Large intestine (tissue), 3 donors: ENCODE measurements around the gene PDE1A. TPM values are rescaled to one million over a fixed set of nuclear protein-coding genes. Genes with fewer than 3 reads are reported as not detected.

Experiments
- DNase-seq, 2 donors: peaks; one replicate each; pipeline versions ENCODE4 v3.0.0 to v3.0.0-alpha.2; 2013
- H3K27ac ChIP-seq: one replicate; pipeline ENCODE4 v1.5.1; 2013; ENCODE audit warnings: low read length
- H3K27me3 ChIP-seq: 2 replicates; pipeline ENCODE4 v1.6.1; 2013; ENCODE audit warnings: low read length; ENCODE audit not compliant: control insufficient read depth, insufficient read depth
- H3K36me3 ChIP-seq: 2 replicates; pipeline ENCODE4 v1.6.1; 2013; ENCODE audit warnings: low read length; ENCODE audit not compliant: control insufficient read depth, insufficient read depth
- H3K4me1 ChIP-seq: one replicate; pipeline ENCODE4 v1.6.1; 2013; ENCODE audit warnings: low read length; ENCODE audit not compliant: control insufficient read depth, insufficient read depth
- H3K4me3 ChIP-seq: one replicate; pipeline ENCODE4 v1.5.1; 2013; ENCODE audit warnings: low read length
- H3K9me3 ChIP-seq: one replicate; pipeline ENCODE4 v1.6.1; 2013; ENCODE audit warnings: mild to moderate bottlenecking, low read depth, low read length, moderate library complexity; ENCODE audit not compliant: control insufficient read depth
- WGBS: methylation state at CpG from one replicate; pipeline ENCODE4 v1.1.5; 2013; ENCODE audit warnings: low lambda C conversion rate; ENCODE audit not compliant: insufficient coverage; 5-methylcytosine and 5-hydroxymethylcytosine counted together
- polyA plus RNA-seq: library from polyadenylated mRNA; unstranded; fragments of 120-200 nt; gene quantifications from one replicate; pipeline ENCODE4 v1.2.1, GENCODE V29; 2013

Gene PDE1A
- polyA plus RNA-seq, 1 donor: 16.1 TPM

DNA sequence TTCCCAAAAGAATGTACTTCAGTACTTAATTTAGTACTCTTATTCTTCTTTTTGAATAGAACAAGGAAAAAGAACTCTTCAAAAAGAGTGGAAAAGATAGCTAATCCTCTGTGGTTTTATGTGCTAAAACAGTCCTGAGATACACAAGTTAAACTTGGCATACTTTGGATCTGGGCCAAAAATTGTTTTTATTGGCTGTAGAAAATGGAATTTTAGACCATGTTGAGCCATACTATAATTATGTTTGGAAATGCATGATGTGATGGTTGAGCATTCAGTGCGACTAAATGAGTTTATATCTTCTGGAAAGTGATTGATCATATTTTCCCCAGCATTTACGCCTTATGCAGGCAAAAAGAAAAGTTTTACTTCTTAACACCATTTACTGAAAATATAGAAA, 18.0 kb upstream of the PDE1A start:
- no peak for DNase-seq
- Histone ChIP-seq H3K4me3 (no peak overlapping the region), H3K9me3 (no peaks in the 10 kb centered on the region), H3K36me3 (no peaks in the 10 kb centered on the region), H3K4me1 (no peaks in the 10 kb centered on the region), H3K27me3 (no peaks in the 10 kb centered on the region), H3K27ac (no peak overlapping the region)
- WGBS: 100% methylated on average over 1 of the region's 2 CpGs

DNA sequence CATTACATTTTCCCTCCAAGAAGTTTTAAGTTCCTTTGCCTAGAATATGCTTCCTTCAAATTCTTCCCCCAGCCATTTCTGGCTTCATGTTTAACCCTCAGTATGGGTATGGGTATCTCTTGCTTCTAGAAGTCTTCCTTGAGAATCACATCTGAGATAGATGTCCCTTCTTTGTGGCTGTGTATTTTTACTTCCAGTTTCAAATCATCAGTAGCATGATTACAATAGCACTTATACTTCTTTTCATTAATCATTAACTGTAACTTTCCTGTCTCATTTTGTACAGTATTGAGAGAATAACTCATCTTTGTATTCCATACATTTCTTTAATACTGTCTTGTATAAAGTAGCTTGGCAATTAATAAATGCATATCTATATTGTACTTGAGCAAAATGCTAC, 17.3 kb upstream of the PDE1A start:
- no peaks in the 10 kb centered on the region for H3K27me3 ChIP-seq
- H3K27ac ChIP-seq: no peak overlapping the region
- no peak for DNase-seq
- no peaks in the 10 kb centered on the region for H3K9me3 ChIP-seq
- no peak overlapping the region for H3K4me3 ChIP-seq
- H3K36me3 ChIP-seq: no peaks in the 10 kb centered on the region
- no peaks in the 10 kb centered on the region for H3K4me1 ChIP-seq

DNA sequence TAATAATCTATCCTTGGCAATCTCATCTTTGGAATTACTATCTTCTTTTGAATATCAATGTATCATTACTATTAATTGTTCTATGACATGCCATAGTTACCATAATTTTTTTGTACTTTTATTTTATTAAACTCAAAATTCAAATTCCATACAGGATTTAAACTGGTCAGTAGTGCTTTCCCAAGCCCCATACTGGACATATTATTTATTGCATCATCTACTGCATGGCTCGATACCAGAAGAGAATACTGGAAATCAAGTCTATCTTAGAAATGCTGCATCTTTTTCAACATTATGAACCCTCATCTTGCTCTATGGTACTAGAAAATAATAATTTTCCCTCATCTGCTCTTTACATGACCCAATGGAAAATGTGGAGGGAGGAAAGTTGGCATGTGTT, 9.4 kb upstream of the PDE1A start:
- WGBS: no CpG with 5 or more reads among the region's 1 CpG
- DNase-seq: no peak
- Histone ChIP-seq H3K27ac (no peak overlapping the region), H3K36me3 (no peaks in the 10 kb centered on the region), H3K4me3 (no peak overlapping the region), H3K4me1 (no peaks in the 10 kb centered on the region), H3K27me3 (no peaks in the 10 kb centered on the region), H3K9me3 (no peaks in the 10 kb centered on the region)

DNA sequence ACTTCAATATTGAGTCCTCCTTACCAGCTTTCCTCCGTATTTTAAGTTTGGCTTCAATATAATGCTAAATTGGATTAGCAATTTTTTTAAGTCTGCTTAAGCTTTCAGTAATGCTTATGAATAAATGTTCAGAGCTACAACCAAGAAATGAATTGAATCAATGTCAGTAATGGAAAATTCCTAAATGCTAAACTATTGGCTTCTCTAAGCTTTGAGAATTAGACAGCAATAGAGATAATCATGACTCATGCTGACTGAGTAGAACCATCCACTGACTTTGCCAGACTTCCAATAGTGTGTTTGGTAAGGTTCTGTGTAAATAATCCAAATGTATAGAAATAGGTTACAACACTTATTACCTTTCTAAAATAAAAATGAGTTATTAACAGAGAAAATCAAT, 8.9 kb upstream of the PDE1A start:
- H3K27ac ChIP-seq: no peak overlapping the region
- no peaks in the 10 kb centered on the region for H3K27me3 ChIP-seq
- no peak overlapping the region for H3K4me3 ChIP-seq
- no peaks in the 10 kb centered on the region for H3K36me3 ChIP-seq
- DNase-seq: no peak
- H3K9me3 ChIP-seq: no peaks in the 10 kb centered on the region
- 80% methylated on average over 1 of the region's 1 CpG for WGBS
- H3K4me1 ChIP-seq: no peaks in the 10 kb centered on the region

DNA sequence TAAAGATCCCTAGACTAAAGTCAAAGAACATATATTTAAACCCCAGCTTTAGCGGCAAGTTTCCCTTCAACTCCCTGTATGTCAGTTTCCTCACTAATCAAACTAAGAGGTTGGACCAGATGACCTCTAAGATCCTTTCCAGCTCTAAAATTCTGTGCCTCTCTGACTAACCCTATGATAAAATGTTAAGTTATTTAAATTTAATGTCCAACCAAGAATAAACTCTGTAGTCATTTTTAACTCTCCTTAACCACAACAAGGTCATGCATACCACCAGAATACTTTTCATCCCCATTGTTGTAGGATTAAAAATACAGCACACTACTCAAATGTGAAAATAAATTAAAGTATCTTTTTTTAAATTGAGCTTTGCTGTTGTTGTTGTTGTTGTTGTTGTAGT, 5.2 kb upstream of the PDE1A start:
- H3K36me3 ChIP-seq: no peaks in the 10 kb centered on the region
- H3K27me3 ChIP-seq: no peaks in the 10 kb centered on the region
- no peak for DNase-seq
- H3K4me3 ChIP-seq: no peak overlapping the region
- no peaks in the 10 kb centered on the region for H3K9me3 ChIP-seq
- H3K27ac ChIP-seq: no peak overlapping the region
- no peaks in the 10 kb centered on the region for H3K4me1 ChIP-seq
- no CpG with 5 or more reads among the region's 1 CpG for WGBS

DNA sequence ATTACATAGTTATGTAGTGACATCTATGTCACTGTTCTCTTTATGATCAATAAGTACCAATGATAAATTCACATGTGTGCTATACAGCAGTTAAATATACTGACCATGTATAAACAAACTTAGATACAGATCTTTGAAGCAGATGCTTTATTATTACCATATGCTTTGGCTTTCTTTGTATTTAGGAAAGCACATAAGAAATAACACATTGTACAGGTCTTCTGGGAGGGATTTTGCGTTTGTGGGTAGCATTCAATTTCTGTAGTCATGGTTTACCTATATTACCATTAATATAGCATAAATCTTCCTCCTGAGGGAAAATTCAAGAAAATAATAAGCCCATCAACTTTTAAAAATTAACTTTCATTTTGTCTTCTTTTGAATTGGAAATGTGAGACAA, 1.6 kb upstream of the PDE1A start:
- no peaks in the 10 kb centered on the region for H3K27me3 ChIP-seq
- H3K36me3 ChIP-seq: no peaks in the 10 kb centered on the region
- H3K4me3 ChIP-seq: no peak overlapping the region
- DNase-seq: no peak
- no peaks in the 10 kb centered on the region for H3K9me3 ChIP-seq
- no peaks in the 10 kb centered on the region for H3K4me1 ChIP-seq
- 89% methylated on average over 1 of the region's 1 CpG for WGBS
- H3K27ac ChIP-seq: no peak overlapping the region

DNA sequence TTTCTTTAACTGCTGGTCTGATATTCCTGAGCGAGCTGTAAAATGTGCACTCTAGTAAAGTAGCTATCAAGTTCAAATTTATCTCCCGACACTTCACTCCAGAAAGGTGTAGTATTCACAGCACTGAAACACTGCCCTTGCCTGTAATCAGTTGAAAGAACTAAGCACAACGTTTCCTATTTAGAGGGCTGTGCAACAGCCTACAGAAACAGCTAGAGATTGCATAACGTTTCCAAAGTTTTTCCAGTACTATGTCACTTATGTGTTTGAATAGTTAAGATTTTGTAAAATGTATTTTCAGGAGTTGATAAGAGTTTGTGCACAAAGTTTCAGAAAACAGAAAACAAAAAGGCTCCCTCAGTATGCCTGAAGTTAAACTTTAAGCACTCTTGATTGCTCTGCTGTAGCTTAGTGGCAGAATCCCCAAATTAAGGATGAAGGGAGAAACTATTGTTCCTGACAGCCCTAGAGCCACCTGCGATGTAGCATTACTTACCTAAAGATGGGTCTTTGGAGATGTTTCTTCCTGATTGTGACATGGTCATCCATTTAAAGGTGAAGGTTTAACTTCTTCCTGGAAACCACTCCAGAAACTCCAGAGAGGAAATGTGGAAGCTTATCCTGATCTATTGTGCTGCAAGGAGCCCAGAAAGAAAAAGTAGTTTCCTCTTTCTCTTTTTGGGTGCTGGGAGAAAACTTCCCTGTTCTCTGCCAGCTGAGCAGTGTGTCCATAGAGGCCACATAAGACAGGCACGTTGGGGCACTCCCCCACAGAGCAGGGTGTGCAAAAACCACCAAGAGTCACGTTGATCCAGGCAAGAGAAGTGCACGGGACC, 536 bp downstream of the PDE1A start:
- H3K9me3 ChIP-seq: no peaks in the 10 kb centered on the region
- no peaks in the 10 kb centered on the region for H3K27me3 ChIP-seq
- peak overlapping the region; percentile 54 for H3K27ac ChIP-seq
- H3K4me3 ChIP-seq: peak overlapping the region; percentile 43
- H3K4me1 ChIP-seq: no peaks in the 10 kb centered on the region
- WGBS: 40% methylated on average over 1 of the region's 8 CpGs
- H3K36me3 ChIP-seq: no peaks in the 10 kb centered on the region
- no peak for DNase-seq

DNA sequence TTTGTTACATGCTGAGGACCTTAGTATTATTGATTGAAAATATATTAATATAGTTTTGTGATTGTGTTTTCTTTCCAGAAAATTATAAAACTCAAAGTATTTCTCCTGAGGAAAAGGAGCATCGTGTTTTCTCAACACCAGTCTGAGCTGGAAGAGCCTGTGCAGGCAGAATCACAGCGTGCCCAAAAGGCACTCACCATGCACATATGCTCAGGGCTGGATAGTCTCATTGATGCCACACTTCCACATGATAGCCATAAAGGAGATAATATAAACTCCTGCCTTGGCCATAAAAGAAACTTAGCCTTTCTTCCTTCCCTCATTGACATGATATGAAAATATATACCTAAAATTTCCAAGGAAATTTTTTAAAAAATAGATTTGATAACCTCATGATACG, 4.0 kb downstream of the PDE1A start:
- no peak overlapping the region for H3K4me3 ChIP-seq
- no peaks in the 10 kb centered on the region for H3K4me1 ChIP-seq
- DNase-seq: no peak
- no peaks in the 10 kb centered on the region for H3K36me3 ChIP-seq
- no peak overlapping the region for H3K27ac ChIP-seq
- H3K27me3 ChIP-seq: no peaks in the 10 kb centered on the region
- no peaks in the 10 kb centered on the region for H3K9me3 ChIP-seq
- WGBS: no CpG with 5 or more reads among the region's 3 CpGs

DNA sequence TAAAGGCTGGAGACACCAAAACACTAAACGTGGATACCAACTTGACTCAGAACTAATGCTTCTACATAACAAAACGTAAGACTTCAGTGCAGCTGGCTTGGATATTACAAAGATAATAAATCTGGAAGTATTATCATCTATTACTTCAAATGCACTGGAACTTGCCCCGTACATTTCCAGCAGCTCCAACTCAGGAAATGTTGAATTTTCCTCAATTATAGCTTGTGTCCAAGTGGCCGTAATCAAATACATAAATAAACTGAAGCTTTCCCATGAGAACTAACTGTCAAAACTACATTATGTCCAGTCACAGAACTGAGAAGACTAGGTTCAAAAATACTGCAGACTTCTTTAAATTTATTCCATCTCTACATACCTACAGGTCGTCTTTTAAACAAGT, 6.2 kb downstream of the PDE1A start:
- DNase-seq: no peak
- H3K27me3 ChIP-seq: no peaks in the 10 kb centered on the region
- no peaks in the 10 kb centered on the region for H3K4me1 ChIP-seq
- no peak overlapping the region for H3K4me3 ChIP-seq
- WGBS: no CpG with 5 or more reads among the region's 5 CpGs
- H3K27ac ChIP-seq: no peak overlapping the region
- no peaks in the 10 kb centered on the region for H3K9me3 ChIP-seq
- H3K36me3 ChIP-seq: no peaks in the 10 kb centered on the region

DNA sequence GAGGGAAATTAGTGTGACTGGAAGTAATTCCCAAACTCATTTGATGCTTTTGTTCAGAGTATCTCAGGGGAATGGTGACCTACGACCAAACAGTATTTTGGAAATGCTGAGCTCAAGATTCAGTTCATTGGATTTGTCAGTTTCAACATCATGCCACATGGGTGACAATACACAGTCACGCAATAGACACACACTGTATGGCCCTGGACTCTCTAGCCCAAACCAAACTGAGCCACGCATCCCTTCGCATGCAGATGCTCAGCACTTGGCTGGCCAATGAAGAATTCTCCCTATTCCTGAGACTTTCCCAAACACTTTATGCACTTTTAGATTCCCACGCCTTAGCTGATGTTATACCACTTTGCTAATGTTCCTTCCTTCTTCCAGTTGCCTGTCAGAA, 10.0 kb downstream of the PDE1A start:
- Histone ChIP-seq H3K27ac (no peak overlapping the region), H3K36me3 (no peaks in the 10 kb centered on the region), H3K27me3 (no peaks in the 10 kb centered on the region), H3K9me3 (no peaks in the 10 kb centered on the region), H3K4me1 (no peaks in the 10 kb centered on the region), H3K4me3 (no peak overlapping the region)
- WGBS: no CpG with 5 or more reads among the region's 5 CpGs
- no peak for DNase-seq

DNA sequence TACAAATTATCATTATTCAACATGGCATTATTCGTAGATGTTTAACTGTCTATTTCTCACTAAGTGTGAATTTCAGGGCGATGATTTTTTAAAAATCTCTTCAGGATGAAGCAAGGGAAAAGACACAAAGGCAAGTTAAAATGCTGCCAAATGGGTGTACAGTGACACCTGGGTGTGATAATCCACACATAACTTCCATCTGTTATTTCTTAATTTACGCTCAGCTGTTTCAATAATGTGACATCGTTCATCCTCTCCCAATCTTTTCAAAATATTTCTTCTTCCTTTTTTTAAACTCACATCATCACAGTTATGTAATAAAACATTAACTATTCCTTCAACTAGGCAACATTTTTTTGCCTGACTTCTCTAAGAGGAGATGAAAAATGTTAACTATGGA, 10.6 kb downstream of the PDE1A start:
- Histone ChIP-seq H3K36me3 (no peaks in the 10 kb centered on the region), H3K27ac (no peak overlapping the region), H3K9me3 (no peaks in the 10 kb centered on the region), H3K27me3 (no peaks in the 10 kb centered on the region), H3K4me1 (no peaks in the 10 kb centered on the region), H3K4me3 (no peak overlapping the region)
- WGBS: 81% methylated on average over 3 of the region's 4 CpGs
- DNase-seq: no peak
